Measurements from ENCODE around the gene KLHL2.

- TF ChIP-seq, protein P1, sequence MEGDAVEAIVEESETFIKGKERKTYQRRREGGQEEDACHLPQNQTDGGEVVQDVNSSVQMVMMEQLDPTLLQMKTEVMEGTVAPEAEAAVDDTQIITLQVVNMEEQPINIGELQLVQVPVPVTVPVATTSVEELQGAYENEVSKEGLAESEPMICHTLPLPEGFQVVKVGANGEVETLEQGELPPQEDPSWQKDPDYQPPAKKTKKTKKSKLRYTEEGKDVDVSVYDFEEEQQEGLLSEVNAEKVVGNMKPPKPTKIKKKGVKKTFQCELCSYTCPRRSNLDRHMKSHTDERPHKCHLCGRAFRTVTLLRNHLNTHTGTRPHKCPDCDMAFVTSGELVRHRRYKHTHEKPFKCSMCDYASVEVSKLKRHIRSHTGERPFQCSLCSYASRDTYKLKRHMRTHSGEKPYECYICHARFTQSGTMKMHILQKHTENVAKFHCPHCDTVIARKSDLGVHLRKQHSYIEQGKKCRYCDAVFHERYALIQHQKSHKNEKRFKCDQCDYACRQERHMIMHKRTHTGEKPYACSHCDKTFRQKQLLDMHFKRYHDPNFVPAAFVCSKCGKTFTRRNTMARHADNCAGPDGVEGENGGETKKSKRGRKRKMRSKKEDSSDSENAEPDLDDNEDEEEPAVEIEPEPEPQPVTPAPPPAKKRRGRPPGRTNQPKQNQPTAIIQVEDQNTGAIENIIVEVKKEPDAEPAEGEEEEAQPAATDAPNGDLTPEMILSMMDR (IDR thresholded peaks at IDR 0.05; ENCODE audit: poor library complexity) = no peak
- TF ChIP-seq EZH2 (IDR thresholded peaks at IDR 0.05; ENCODE audit: borderline replicate concordance) = no peak
- no peak for TF ChIP-seq EZH2phosphoT487 (IDR thresholded peaks at IDR 0.05; ENCODE audit: low read depth, severe bottlenecking, unreplicated experiment)
These were observed 125.1 kb downstream of the KLHL2 start for GRCh38 chr4:165332502-165332901.
